Measurements from ENCODE around the gene RAB30.
"Not testable (repeated sequence)": the region's sequence is repeated elsewhere in the genome, so short reads cannot be mapped to it uniquely, and the experiment has no call there.

Gene RAB30

GRCh38 chr11:82945682-82946081 is 126.0 kb downstream of the RAB30 start:
- Histone ChIP-seq H3K4me3 (IDR thresholded peaks at IDR 0.05; ENCODE audit: insufficient read depth, low read depth, low read length) (no peak overlapping the region), H3K27ac (no peak overlapping the region), H3K79me2 (ENCODE audit: insufficient read depth, low read depth) (no peaks in the 10 kb centered on the region), H3K9ac (no peak overlapping the region), H3K4me1 (ENCODE audit: low read depth, poor library complexity, severe bottlenecking) (peaks cover 7% of the 10 kb centered on the region), H3K4me2 (no peak overlapping the region), H2AFZ (ENCODE audit: low read depth) (no peak overlapping the region), H3K27me3 (ENCODE audit: insufficient read depth, low read depth) (no peaks in the 10 kb centered on the region), H4K20me1 (ENCODE audit: insufficient read depth) (no peaks in the 10 kb centered on the region), H3K36me3 (ENCODE audit: insufficient read depth) (no peaks in the 10 kb centered on the region)
- no peak for TF ChIP-seq CTCF (conservative IDR thresholded peaks at IDR 0.05; ENCODE audit: low read depth, low read length)

- H3K4me3 ChIP-seq (IDR thresholded peaks at IDR 0.05; ENCODE audit: insufficient read depth, low read depth, low read length); H3K27me3 ChIP-seq (ENCODE audit: insufficient read depth, low read depth); H3K4me1 ChIP-seq (ENCODE audit: low read depth, poor library complexity, severe bottlenecking); H3K79me2 ChIP-seq (ENCODE audit: insufficient read depth, low read depth); H3K27ac ChIP-seq; H3K36me3 ChIP-seq (ENCODE audit: insufficient read depth); H3K9ac ChIP-seq; H2AFZ ChIP-seq (ENCODE audit: low read depth); H4K20me1 ChIP-seq (ENCODE audit: insufficient read depth); H3K4me2 ChIP-seq: not testable (repeated sequence)
Observed at GRCh38 chr11:82945041-82945440, 126.7 kb downstream of the RAB30 start.

- no peaks in the 10 kb centered on the region for H3K79me2 ChIP-seq (ENCODE audit: insufficient read depth, low read depth)
- no peak overlapping the region for H3K27ac ChIP-seq
- no peaks in the 10 kb centered on the region for H3K27me3 ChIP-seq (ENCODE audit: insufficient read depth, low read depth)
- H3K9ac ChIP-seq: no peak overlapping the region
- H3K4me2 ChIP-seq: no peak overlapping the region
- H2AFZ ChIP-seq (ENCODE audit: low read depth): no peak overlapping the region
- TF ChIP-seq CTCF (conservative IDR thresholded peaks at IDR 0.05; ENCODE audit: low read depth, low read length): no peak
- no peak overlapping the region for H3K4me3 ChIP-seq (IDR thresholded peaks at IDR 0.05; ENCODE audit: insufficient read depth, low read depth, low read length)
- no peaks in the 10 kb centered on the region for H4K20me1 ChIP-seq (ENCODE audit: insufficient read depth)
- peaks cover 7% of the 10 kb centered on the region for H3K4me1 ChIP-seq (ENCODE audit: low read depth, poor library complexity, severe bottlenecking)
- no peaks in the 10 kb centered on the region for H3K36me3 ChIP-seq (ENCODE audit: insufficient read depth)
Observed at GRCh38 chr11:82944198-82944597, 127.5 kb downstream of the RAB30 start.

GRCh38 chr11:82943430-82943829 is 128.3 kb downstream of the RAB30 start:
- not testable (repeated sequence) for H2AFZ ChIP-seq (ENCODE audit: low read depth); H3K4me1 ChIP-seq (ENCODE audit: low read depth, poor library complexity, severe bottlenecking); H3K27me3 ChIP-seq (ENCODE audit: insufficient read depth, low read depth); H3K4me2 ChIP-seq; H3K36me3 ChIP-seq (ENCODE audit: insufficient read depth); H4K20me1 ChIP-seq (ENCODE audit: insufficient read depth); H3K4me3 ChIP-seq (IDR thresholded peaks at IDR 0.05; ENCODE audit: insufficient read depth, low read depth, low read length); H3K79me2 ChIP-seq (ENCODE audit: insufficient read depth, low read depth); H3K27ac ChIP-seq; H3K9ac ChIP-seq

GRCh38 chr11:82942376-82942775 is 129.3 kb downstream of the RAB30 start:
- Histone ChIP-seq H3K79me2 (ENCODE audit: insufficient read depth, low read depth) (no peaks in the 10 kb centered on the region), H3K4me3 (IDR thresholded peaks at IDR 0.05; ENCODE audit: insufficient read depth, low read depth, low read length) (no peak overlapping the region), H3K27ac (no peak overlapping the region), H2AFZ (ENCODE audit: low read depth) (no peak overlapping the region), H3K4me1 (ENCODE audit: low read depth, poor library complexity, severe bottlenecking) (peaks cover 7% of the 10 kb centered on the region), H4K20me1 (ENCODE audit: insufficient read depth) (no peaks in the 10 kb centered on the region), H3K27me3 (ENCODE audit: insufficient read depth, low read depth) (no peaks in the 10 kb centered on the region), H3K4me2 (no peak overlapping the region), H3K36me3 (ENCODE audit: insufficient read depth) (no peaks in the 10 kb centered on the region), H3K9ac (no peak overlapping the region)
- no peak for TF ChIP-seq CTCF (conservative IDR thresholded peaks at IDR 0.05; ENCODE audit: low read depth, low read length)

All from KMS-11 (cell line).